Measurements from ENCODE around the gene TLE3.

The TLE3 gene

GRCh38 chr15:70065006-70065722 is 32.6 kb downstream of the TLE3 start:
- POLR2A ChIA-PET, result no interaction called here
- no peak for DNase-seq
- no peaks in the 10 kb centered on the region for H3K4me1 ChIP-seq (ENCODE audit: control extremely low read depth in 1 of 4, control insufficient read depth in 4 of 4, insufficient read depth in 4 of 4, low read length in 3 of 4)
- 98% methylated on average over 6 of the region's 6 CpGs for WGBS (ENCODE audit: insufficient coverage)
- CTCF ChIA-PET, result interaction anchor here (1.0 to 1.8 kb wide), 2 partner anchors 9 to 493 kb away, joined by 3 to 7 read pairs; no protein-coding TSS in a partner anchor
- no peaks in the 10 kb centered on the region for H3K9me3 ChIP-seq (ENCODE audit: control extremely low read depth in 1 of 5, control insufficient read depth in 4 of 5, insufficient read depth in 2 of 5, low read depth in 1 of 5, low read length in 4 of 5)
- H3K27me3 ChIP-seq (replicated peaks in 2 of 5; ENCODE audit: control insufficient read depth in 4 of 5, insufficient read depth in 5 of 5, low read length in 4 of 5), result no peaks in the 10 kb centered on the region
- H3K27ac ChIP-seq (ENCODE audit: insufficient read depth in 1 of 2, low read depth in 1 of 2, low read length in 2 of 2, poor library complexity in 1 of 2, severe bottlenecking in 2 of 2), result no peak overlapping the region
- H3K4me3 ChIP-seq (ENCODE audit: control insufficient read depth in 1 of 7, extremely low read depth in 1 of 7, insufficient read depth in 4 of 7, low read depth in 2 of 7, low read length in 6 of 7), result no peak overlapping the region
- H3K36me3 ChIP-seq (ENCODE audit: control insufficient read depth in 4 of 4, insufficient read depth in 4 of 4, low read length in 3 of 4), result peaks cover 19 to 97% (median 72%) of the 10 kb centered on the region in 4 experiments

- Histone ChIP-seq H3K4me1 (ENCODE audit: control extremely low read depth in 1 of 4, control insufficient read depth in 4 of 4, insufficient read depth in 4 of 4, low read length in 3 of 4) (no peaks in the 10 kb centered on the region), H3K27me3 (replicated peaks in 2 of 5; ENCODE audit: control insufficient read depth in 4 of 5, insufficient read depth in 5 of 5, low read length in 4 of 5) (no peaks in the 10 kb centered on the region), H3K4me3 (ENCODE audit: control insufficient read depth in 1 of 7, extremely low read depth in 1 of 7, insufficient read depth in 4 of 7, low read depth in 2 of 7, low read length in 6 of 7) (no peak overlapping the region), H3K36me3 (ENCODE audit: control insufficient read depth in 4 of 4, insufficient read depth in 4 of 4, low read length in 3 of 4) (peaks cover 21 to 97% (median 74%) of the 10 kb centered on the region in 4 experiments), H3K9me3 (ENCODE audit: control extremely low read depth in 1 of 5, control insufficient read depth in 4 of 5, insufficient read depth in 2 of 5, low read depth in 1 of 5, low read length in 4 of 5) (no peaks in the 10 kb centered on the region), H3K27ac (ENCODE audit: insufficient read depth in 1 of 2, low read depth in 1 of 2, low read length in 2 of 2, poor library complexity in 1 of 2, severe bottlenecking in 2 of 2) (no peak overlapping the region)
- ChIA-PET CTCF (interaction anchor here (0.6 to 1.8 kb wide), 2 partner anchors 9 to 249 kb away, joined by 3 to 7 read pairs; no protein-coding TSS in a partner anchor), POLR2A (no interaction called here)
- DNase-seq, result no peak
- 96% methylated on average over 3 of the region's 4 CpGs for WGBS (ENCODE audit: insufficient coverage)
These were observed 33.3 kb downstream of the TLE3 start for GRCh38 chr15:70064441-70064840.

- Histone ChIP-seq H3K9me3 (ENCODE audit: control extremely low read depth in 1 of 5, control insufficient read depth in 4 of 5, insufficient read depth in 2 of 5, low read depth in 1 of 5, low read length in 4 of 5) (no peaks in the 10 kb centered on the region), H3K36me3 (ENCODE audit: control insufficient read depth in 4 of 4, insufficient read depth in 4 of 4, low read length in 3 of 4) (peaks cover 24 to 97% (median 74%) of the 10 kb centered on the region in 4 experiments), H3K4me1 (ENCODE audit: control extremely low read depth in 1 of 4, control insufficient read depth in 4 of 4, insufficient read depth in 4 of 4, low read length in 3 of 4) (no peaks in the 10 kb centered on the region), H3K4me3 (ENCODE audit: control insufficient read depth in 1 of 7, extremely low read depth in 1 of 7, insufficient read depth in 4 of 7, low read depth in 2 of 7, low read length in 6 of 7) (no peak overlapping the region), H3K27ac (ENCODE audit: insufficient read depth in 1 of 2, low read depth in 1 of 2, low read length in 2 of 2, poor library complexity in 1 of 2, severe bottlenecking in 2 of 2) (no peak overlapping the region), H3K27me3 (replicated peaks in 2 of 5; ENCODE audit: control insufficient read depth in 4 of 5, insufficient read depth in 5 of 5, low read length in 4 of 5) (no peaks in the 10 kb centered on the region)
- POLR2A ChIA-PET, result no interaction called here
- no peak for DNase-seq
- CTCF ChIA-PET, result interaction anchor here (0.6 to 1.8 kb wide), 2 partner anchors 10 to 250 kb away, joined by 3 to 7 read pairs; no protein-coding TSS in a partner anchor
- 100% methylated on average over 2 of the region's 7 CpGs for WGBS (ENCODE audit: insufficient coverage)
These were observed 33.7 kb downstream of the TLE3 start for GRCh38 chr15:70063980-70064379.

GRCh38 chr15:70063261-70063925 is 34.3 kb downstream of the TLE3 start:
- POLR2A ChIA-PET, result no interaction called here
- CTCF ChIA-PET, result interaction anchor here (1.8 kb wide), 1 partner anchor 10 kb away, joined by 7 read pairs; no protein-coding TSS in a partner anchor

GRCh38 chr15:70062321-70062956 is 35.3 kb downstream of the TLE3 start:
- Histone ChIP-seq H3K36me3 (ENCODE audit: control insufficient read depth in 4 of 4, insufficient read depth in 4 of 4, low read length in 3 of 4) (peaks cover 24 to 99% (median 80%) of the 10 kb centered on the region in 4 experiments), H3K4me1 (ENCODE audit: control extremely low read depth in 1 of 4, control insufficient read depth in 4 of 4, insufficient read depth in 4 of 4, low read length in 3 of 4) (no peaks in the 10 kb centered on the region), H3K4me3 (ENCODE audit: control insufficient read depth in 1 of 7, extremely low read depth in 1 of 7, insufficient read depth in 4 of 7, low read depth in 2 of 7, low read length in 6 of 7) (no peak overlapping the region), H3K27ac (ENCODE audit: insufficient read depth in 1 of 2, low read depth in 1 of 2, low read length in 2 of 2, poor library complexity in 1 of 2, severe bottlenecking in 2 of 2) (no peak overlapping the region), H3K9me3 (ENCODE audit: control extremely low read depth in 1 of 5, control insufficient read depth in 4 of 5, insufficient read depth in 2 of 5, low read depth in 1 of 5, low read length in 4 of 5) (no peaks in the 10 kb centered on the region), H3K27me3 (replicated peaks in 2 of 5; ENCODE audit: control insufficient read depth in 4 of 5, insufficient read depth in 5 of 5, low read length in 4 of 5) (no peaks in the 10 kb centered on the region)
- WGBS (ENCODE audit: insufficient coverage), result 93% methylated on average over 20 of the region's 29 CpGs
- POLR2A ChIA-PET, result no interaction called here
- no peak for DNase-seq
- CTCF ChIA-PET, result interaction anchor here (1.4 kb wide), 1 partner anchor 32 kb away, joined by 3 read pairs; no protein-coding TSS in a partner anchor

More at GRCh38 chr15:70063261-70063925, 34.3 kb downstream of the TLE3 start:
- no peaks in the 10 kb centered on the region for H3K4me1 ChIP-seq (ENCODE audit: control extremely low read depth in 1 of 4, control insufficient read depth in 4 of 4, insufficient read depth in 4 of 4, low read length in 3 of 4)
- no peak overlapping the region for H3K4me3 ChIP-seq (ENCODE audit: control insufficient read depth in 1 of 7, extremely low read depth in 1 of 7, insufficient read depth in 4 of 7, low read depth in 2 of 7, low read length in 6 of 7)
- WGBS (ENCODE audit: insufficient coverage), result 97% methylated on average over 14 of the region's 17 CpGs
- no peak for DNase-seq
- no peaks in the 10 kb centered on the region for H3K9me3 ChIP-seq (ENCODE audit: control extremely low read depth in 1 of 5, control insufficient read depth in 4 of 5, insufficient read depth in 2 of 5, low read depth in 1 of 5, low read length in 4 of 5)
- H3K36me3 ChIP-seq (ENCODE audit: control insufficient read depth in 4 of 4, insufficient read depth in 4 of 4, low read length in 3 of 4), result peaks cover 24 to 97% (median 76%) of the 10 kb centered on the region in 4 experiments
- no peaks in the 10 kb centered on the region for H3K27me3 ChIP-seq (replicated peaks in 2 of 5; ENCODE audit: control insufficient read depth in 4 of 5, insufficient read depth in 5 of 5, low read length in 4 of 5)
- no peak overlapping the region for H3K27ac ChIP-seq (ENCODE audit: insufficient read depth in 1 of 2, low read depth in 1 of 2, low read length in 2 of 2, poor library complexity in 1 of 2, severe bottlenecking in 2 of 2)

DNA sequence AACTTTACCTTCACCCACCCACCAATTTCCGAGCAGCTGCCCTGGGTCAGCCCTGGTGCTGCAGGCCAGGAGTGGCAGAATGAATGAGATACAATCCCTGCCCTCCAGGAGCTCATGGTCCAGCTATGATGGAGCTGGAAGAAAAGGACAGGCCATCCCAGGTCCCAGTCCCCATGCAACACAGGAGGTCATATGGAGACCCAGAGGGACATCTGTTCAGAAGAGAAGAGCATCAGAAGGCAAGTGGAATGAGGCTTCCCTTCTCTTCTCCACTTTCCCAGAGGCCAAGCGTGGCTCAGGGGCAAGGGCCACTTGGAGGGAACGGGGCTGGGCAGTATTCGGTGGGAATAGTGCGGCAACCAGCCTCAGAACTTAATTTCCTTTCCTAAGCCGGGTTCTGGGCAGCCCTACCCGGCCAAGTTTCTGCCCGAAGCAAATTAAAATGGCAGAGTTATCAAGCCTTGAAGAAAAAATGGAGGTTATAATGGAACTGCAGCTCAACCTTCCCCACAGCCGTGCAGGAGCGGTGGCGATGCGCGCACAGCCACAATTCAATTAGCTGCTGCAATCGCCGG is 35.9 kb downstream of the TLE3 start:
- H3K9me3 ChIP-seq (ENCODE audit: control extremely low read depth in 1 of 5, control insufficient read depth in 4 of 5, insufficient read depth in 2 of 5, low read depth in 1 of 5, low read length in 4 of 5), result no peaks in the 10 kb centered on the region
- ChIA-PET POLR2A (no interaction called here), CTCF (interaction anchor here (1.4 kb wide), 1 partner anchor 32 kb away, joined by 3 read pairs; no protein-coding TSS in a partner anchor)
- H3K4me3 ChIP-seq (ENCODE audit: control insufficient read depth in 1 of 7, extremely low read depth in 1 of 7, insufficient read depth in 4 of 7, low read depth in 2 of 7, low read length in 6 of 7), result no peak overlapping the region
- WGBS (ENCODE audit: insufficient coverage), result 94% methylated on average over 13 of the region's 15 CpGs
- no peak for DNase-seq
- no peaks in the 10 kb centered on the region for H3K4me1 ChIP-seq (ENCODE audit: control extremely low read depth in 1 of 4, control insufficient read depth in 4 of 4, insufficient read depth in 4 of 4, low read length in 3 of 4)
- no peak overlapping the region for H3K27ac ChIP-seq (ENCODE audit: insufficient read depth in 1 of 2, low read depth in 1 of 2, low read length in 2 of 2, poor library complexity in 1 of 2, severe bottlenecking in 2 of 2)
- H3K27me3 ChIP-seq (replicated peaks in 2 of 5; ENCODE audit: control insufficient read depth in 4 of 5, insufficient read depth in 5 of 5, low read length in 4 of 5), result no peaks in the 10 kb centered on the region
- H3K36me3 ChIP-seq (ENCODE audit: control insufficient read depth in 4 of 4, insufficient read depth in 4 of 4, low read length in 3 of 4), result peaks cover 24 to 99% (median 81%) of the 10 kb centered on the region in 4 experiments

Data from common myeloid progenitor, CD34-positive (primary cell).